Right kidney (tissue), 1 donor: Measurements from ENCODE around the gene FER.
"Not testable (repeated sequence)": the region's sequence is repeated elsewhere in the genome, so short reads cannot be mapped to it uniquely, and the experiment has no call there.

Experiments used
- DNase-seq: peaks from one replicate; pipeline ENCODE4 v3.0.0-alpha.2; 2016

The FER gene

GRCh38 chr5:108798513-108799265 is 51.0 kb downstream of the FER start:
- DNase-seq, result no peak

DNA sequence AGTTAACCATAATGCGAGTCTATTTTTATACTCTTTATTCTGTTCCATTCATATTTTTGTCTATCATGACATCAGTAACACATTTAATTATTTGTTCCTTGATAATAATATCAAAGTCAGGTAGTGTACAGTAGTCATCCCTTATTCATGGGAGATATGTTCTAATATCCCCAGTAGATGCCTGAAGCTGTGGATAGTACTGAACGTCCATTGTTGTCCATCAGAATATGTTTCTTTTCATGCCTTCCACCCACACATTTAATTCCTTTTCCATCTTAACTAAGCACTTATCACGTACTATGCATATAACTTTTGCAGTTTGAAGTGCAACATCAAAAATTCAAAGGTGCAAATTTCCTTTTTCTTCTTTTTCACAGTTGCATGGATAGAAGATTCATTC is 53.6 kb downstream of the FER start:
- DNase-seq, result no peak

GRCh38 chr5:108801776-108802175 is 54.1 kb downstream of the FER start:
- no peak for DNase-seq

DNA sequence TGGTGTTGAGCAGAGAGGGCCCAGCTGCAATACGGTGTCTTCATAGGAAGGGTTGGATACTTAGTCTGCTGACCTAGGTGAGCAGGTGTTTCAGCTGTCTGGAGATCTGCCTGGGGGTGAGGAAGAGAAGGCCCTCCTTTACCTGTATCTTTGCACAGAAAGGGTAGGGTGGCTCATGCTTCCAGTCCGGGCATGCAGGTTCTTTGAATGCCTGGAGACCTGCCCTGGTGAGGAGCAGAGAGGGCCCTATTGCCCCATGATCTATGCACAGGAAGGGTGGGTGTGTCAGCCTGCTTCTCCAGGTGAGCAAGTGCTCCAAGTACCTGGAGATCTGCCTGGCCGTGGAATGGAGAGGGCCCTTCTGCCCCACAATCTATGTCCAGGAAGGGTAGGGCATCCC is 63.0 kb downstream of the FER start:
- DNase-seq, result no peak

GRCh38 chr5:108813673-108814072 is 66.0 kb downstream of the FER start:
- DNase-seq, result no peak

- no peak for DNase-seq
Observed at GRCh38 chr5:108814551-108814950, 66.9 kb downstream of the FER start.

DNA sequence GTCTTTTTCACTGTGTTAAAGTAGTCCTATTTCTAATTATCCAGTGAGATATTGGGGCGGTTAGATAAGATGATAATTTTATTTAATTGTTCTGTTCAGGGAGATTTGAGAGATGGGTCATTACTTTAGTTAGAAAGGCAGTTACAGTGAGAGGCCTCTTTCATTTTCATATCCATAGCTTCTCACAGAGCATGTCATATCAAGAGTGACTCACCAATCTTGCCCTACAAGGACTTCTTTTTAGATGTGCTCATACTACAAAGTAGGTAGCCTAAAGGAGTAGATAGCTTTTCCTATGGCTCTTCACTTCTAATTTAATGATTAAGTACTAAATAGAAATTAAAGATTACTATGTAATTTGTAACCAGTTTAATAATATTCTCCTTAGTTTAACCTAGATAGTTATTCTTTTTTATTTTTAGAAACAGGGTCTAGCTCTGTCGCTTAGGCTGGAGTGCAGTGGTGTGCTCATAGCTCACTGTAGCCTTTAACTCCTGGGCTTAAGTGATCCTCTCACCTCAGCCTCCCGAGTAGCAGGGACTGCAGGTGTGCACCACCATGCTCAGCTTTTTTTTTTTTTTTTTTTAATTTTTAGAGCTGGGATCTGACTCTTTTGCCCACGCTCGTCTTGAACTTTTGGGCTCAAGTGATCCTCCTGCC is 71.0 kb downstream of the FER start:
- no peak for DNase-seq

- no peak for DNase-seq
Observed at GRCh38 chr5:108820983-108821382, 73.3 kb downstream of the FER start.

GRCh38 chr5:108822211-108822947 is 74.7 kb downstream of the FER start:
- no peak for DNase-seq

- DNase-seq, result no peak
Observed at GRCh38 chr5:108827131-108827530, 79.4 kb downstream of the FER start.

- DNase-seq, result no peak
Observed at GRCh38 chr5:108830705-108831276, 83.1 kb downstream of the FER start.

GRCh38 chr5:108836492-108836891 is 88.8 kb downstream of the FER start:
- no peak for DNase-seq

GRCh38 chr5:108842260-108842941 is 94.7 kb downstream of the FER start:
- DNase-seq, result not testable (repeated sequence)

DNA sequence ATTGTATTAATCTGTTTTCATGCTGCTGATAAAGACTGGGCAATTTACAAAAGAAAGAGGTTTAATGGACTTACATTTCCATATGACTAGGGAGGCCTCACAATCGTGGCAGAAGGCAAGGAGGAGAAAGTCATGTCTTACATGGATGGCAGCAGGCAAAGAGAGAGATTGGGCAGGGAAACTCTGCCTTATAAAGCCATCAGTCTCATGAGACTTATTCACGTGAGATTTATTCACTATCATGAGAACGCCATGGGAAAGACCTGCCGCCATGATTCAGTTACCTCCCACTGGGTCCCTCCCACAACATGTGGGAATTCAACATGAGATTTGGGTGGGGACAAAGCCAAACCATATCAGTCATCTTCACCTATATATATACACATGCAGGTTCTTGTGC is 103.4 kb downstream of the FER start:
- DNase-seq, result not testable (repeated sequence)

GRCh38 chr5:108857905-108858304 is 110.2 kb downstream of the FER start:
- DNase-seq, result no peak

DNA sequence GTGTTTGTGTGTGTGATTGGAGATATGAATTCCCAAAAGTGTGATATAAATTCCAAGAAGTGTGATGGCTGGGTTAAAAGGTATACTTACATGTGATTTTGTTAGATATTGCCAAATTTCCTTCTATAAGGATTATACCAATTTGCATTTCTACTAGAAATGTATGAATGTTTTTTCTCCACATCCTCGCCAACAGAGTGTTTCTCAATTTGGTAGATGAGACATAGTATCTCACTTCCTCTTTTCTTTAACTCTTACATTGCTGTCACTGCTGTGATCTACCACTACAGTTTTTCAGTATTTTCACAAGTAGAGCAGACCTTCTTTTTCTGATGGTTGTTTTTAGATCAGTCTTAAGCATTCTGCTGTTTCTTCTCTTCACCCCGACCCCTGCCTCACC is 111.3 kb downstream of the FER start:
- no peak for DNase-seq

DNA sequence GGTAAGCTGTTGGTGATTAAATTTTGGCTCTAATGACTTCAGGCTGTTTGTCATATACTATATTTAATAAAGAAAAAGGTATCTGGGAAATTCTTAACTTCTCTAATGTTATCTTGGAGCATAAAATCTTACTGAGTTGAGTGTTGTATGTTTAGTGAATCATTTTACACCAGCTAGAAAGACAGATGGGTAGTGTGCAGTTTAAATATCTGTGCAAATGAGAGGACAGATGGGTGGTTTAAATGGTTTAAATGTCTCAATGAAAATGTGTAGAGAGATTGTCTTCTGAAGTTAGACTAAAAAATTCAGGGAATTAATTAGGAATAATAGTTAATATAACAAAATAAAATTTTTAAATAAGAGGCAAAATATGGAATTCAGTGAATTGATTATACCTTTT is 114.5 kb downstream of the FER start:
- no peak for DNase-seq

GRCh38 chr5:108866097-108866496 is 118.4 kb downstream of the FER start:
- not testable (repeated sequence) for DNase-seq

GRCh38 chr5:108867656-108868055 is 120.0 kb downstream of the FER start:
- no peak for DNase-seq

- DNase-seq, result no peak
Observed at GRCh38 chr5:108869066-108869465, 121.4 kb downstream of the FER start.

DNA sequence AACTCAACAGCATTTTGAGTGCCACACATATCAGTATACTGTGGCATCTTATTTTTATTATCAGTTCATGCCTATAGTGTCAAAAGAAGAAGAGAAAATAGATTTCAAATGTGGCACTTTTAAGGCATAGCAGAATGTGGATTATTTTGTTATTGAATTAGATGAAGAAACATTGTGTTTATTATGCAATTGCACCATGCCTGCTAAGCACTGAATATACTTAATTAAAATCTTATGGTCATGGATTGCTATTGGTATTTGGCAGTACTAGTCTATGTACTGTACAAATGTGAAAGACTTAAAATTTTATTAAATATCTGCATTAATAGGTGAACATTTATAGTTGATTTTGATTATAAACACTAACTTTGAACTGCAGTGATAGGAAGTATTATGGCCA is 128.8 kb downstream of the FER start:
- DNase-seq, result no peak

- no peak for DNase-seq
Observed at GRCh38 chr5:108878756-108879155, 131.1 kb downstream of the FER start.

DNA sequence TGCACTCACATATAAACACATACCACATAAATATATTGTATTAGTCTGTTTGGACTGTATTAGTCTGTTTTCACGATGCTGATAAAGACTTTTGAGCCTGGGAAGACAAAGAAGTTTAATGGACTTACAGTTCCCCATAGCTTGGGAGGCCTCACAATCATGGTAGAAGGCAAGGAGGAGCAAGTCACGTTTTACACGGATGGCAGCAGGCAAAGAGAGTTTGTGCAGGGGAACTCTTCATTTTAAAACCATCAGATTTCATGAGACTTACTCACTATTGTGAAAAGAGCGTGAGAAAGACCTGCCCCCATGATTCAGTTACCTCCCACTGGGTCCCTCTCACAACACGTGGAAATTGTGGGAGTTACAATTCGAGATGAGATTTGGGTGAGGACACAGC is 133.4 kb downstream of the FER start:
- DNase-seq, result no peak
